GM12878 (cell line): ENCODE measurements around the gene FREM3. TPM values are rescaled to one million over a fixed set of nuclear protein-coding genes. Genes with fewer than 3 reads are reported as not detected.

Experiments
- ATAC-seq: fragments of 200-7000 bp; cut with Tn5 transposase; 3 replicates; pipeline ENCODE4 v1.9.1; 2020; ENCODE audit warnings: mild to moderate bottlenecking, moderate library complexity
- BruUV-seq: library from RNA; stranded (reverse); fragments of 400-500 nt; replicated peaks from 2 replicates; lab custom pipeline; 2021; lab: Mats Ljungman, UMichigan
- CTCF ChIA-PET: fragments of 300-600 bp; sonication (Branson Sonifier 250); formaldehyde crosslinking; extraction: SDS; loops from one replicate; lab custom pipeline; 2021; ENCODE audit warnings: inconsistent platforms; lab: Yijun Ruan, JAX
- POLR2A ChIA-PET: fragments of 350-600 bp; formaldehyde crosslinking; extraction: SDS; loops from one replicate; lab custom pipeline; 2021; ENCODE audit warnings: inconsistent platforms; lab: Charles Lee
- RAD21 ChIA-PET: fragments of 300-600 bp; sonication (Branson Sonifier 250); formaldehyde crosslinking; loops from one replicate; lab custom pipeline; 2023; ENCODE audit warnings: antibody characterized with exemption; ENCODE audit not compliant: unreplicated experiment; lab: Charles Lee
- SMC1A ChIA-PET: fragments of 300-600 bp; sonication (Branson Sonifier 250); formaldehyde crosslinking; loops from one replicate; lab custom pipeline; 2023; ENCODE audit not compliant: unreplicated experiment, uncharacterized antibody; lab: Charles Lee
- DNase-seq: peaks from one replicate; pipeline ENCODE4 v3.0.0-alpha.2; 2011; ENCODE audit warnings: low read depth, low spot score
- FAIRE-seq: peaks from 3 replicates; lab custom pipeline; 2011; peaks lifted over from hg19 to GRCh38; lab: Jason Lieb, UNC
- H2AFZ ChIP-seq: 2 replicates; pipeline ENCODE4 v1.6.0; 2011; ENCODE audit warnings: low read depth, low read length, control low read depth; ENCODE audit not compliant: control insufficient read depth
- H3K27ac ChIP-seq: 2 replicates; pipeline ENCODE4 v1.5.1; 2011; ENCODE audit warnings: control low read depth; ENCODE audit not compliant: control insufficient read depth, insufficient read depth
- H3K27me3 ChIP-seq, 2 experiments: replicated peaks in 1 of 2; 2 replicates each; pipeline versions ENCODE4 v1.6.0 to v1.6.1; 2011; ENCODE audit warnings: low read length in 1 of 2; ENCODE audit not compliant: control insufficient read depth in 2 of 2, insufficient read depth in 2 of 2
- H3K36me3 ChIP-seq, 2 experiments: 2 replicates each; pipeline ENCODE4 v1.5.1; 2011; ENCODE audit warnings: low read length in 1 of 2; ENCODE audit not compliant: control insufficient read depth in 2 of 2, insufficient read depth in 2 of 2
- H3K4me1 ChIP-seq: 2 replicates; pipeline ENCODE4 v1.6.1; 2011; ENCODE audit warnings: mild to moderate bottlenecking, low read length, moderate library complexity, mixed read lengths; ENCODE audit not compliant: control insufficient read depth, insufficient read depth
- H3K4me2 ChIP-seq: 2 replicates; pipeline ENCODE4 v1.6.0; 2011; ENCODE audit warnings: control low read depth; ENCODE audit not compliant: control insufficient read depth, insufficient read depth
- H3K4me3 ChIP-seq: fragments of 200-600 bp; sonication (generic); 2 replicates; pipeline ENCODE4 v1.5.1; 2016
- H3K79me2 ChIP-seq: 2 replicates; pipeline ENCODE4 v1.6.0; 2011; ENCODE audit warnings: low read length; ENCODE audit not compliant: control insufficient read depth, insufficient read depth
- H3K9ac ChIP-seq: 2 replicates; pipeline ENCODE4 v1.8.0; 2011; ENCODE audit warnings: low read length, control low read depth, mixed read lengths; ENCODE audit not compliant: control insufficient read depth, insufficient read depth
- H3K9me3 ChIP-seq: replicated peaks from 3 replicates; pipeline ENCODE4 v1.5.1; 2011; ENCODE audit warnings: mild to moderate bottlenecking, low read length; ENCODE audit not compliant: control insufficient read depth, insufficient read depth
- H4K20me1 ChIP-seq: 2 replicates; pipeline ENCODE4 v1.6.0; 2011; ENCODE audit not compliant: control insufficient read depth, insufficient read depth
- CBX5 ChIP-seq: sonication (generic); IDR thresholded peaks from 2 replicates; pipeline ENCODE4 v1.6.1; 2016; ENCODE audit warnings: low read depth, moderate library complexity, mild to moderate bottlenecking, inconsistent platforms
- CREB1 ChIP-seq: IDR thresholded peaks from 2 replicates; pipeline ENCODE4 v1.6.1; 2012; ENCODE audit warnings: low read depth, mild to moderate bottlenecking, inconsistent platforms
- E2F4 ChIP-seq: IDR thresholded peaks from 2 replicates; pipeline ENCODE4 v1.6.1; 2012; ENCODE audit warnings: low read depth, low read length, improper control_type of control experiment
- EP300 ChIP-seq, 2 experiments: fragments of 150-350 bp in 1 of 2; IDR thresholded peaks; 2 replicates each; pipeline ENCODE4 v1.6.1; 2011 to 2012; ENCODE audit warnings: low read depth in 2 of 2, low read length in 2 of 2, borderline replicate concordance in 1 of 2, improper control_type of control experiment in 1 of 2, inconsistent platforms in 1 of 2; ENCODE audit not compliant: control insufficient read depth in 1 of 2
- GATAD2B ChIP-seq: fragments of 450-650 bp; conservative IDR thresholded peaks from 2 replicates; pipeline ENCODE4 v1.6.1; 2017; ENCODE audit warnings: low read depth, mild to moderate bottlenecking, moderate library complexity
- MAX ChIP-seq: IDR thresholded peaks from 2 replicates; pipeline ENCODE4 v1.6.1; 2012; ENCODE audit warnings: low read depth, low read length, improper control_type of control experiment
- MXI1 ChIP-seq: fragments of 150-350 bp; IDR thresholded peaks from 2 replicates; pipeline ENCODE4 v1.6.1; 2011; ENCODE audit warnings: low read depth, mild to moderate bottlenecking, inconsistent platforms, low read length, improper control_type of control experiment
- PML ChIP-seq: IDR thresholded peaks from 2 replicates; pipeline ENCODE4 v1.6.1; 2012; ENCODE audit warnings: low read length, inconsistent platforms
- SMC3 ChIP-seq: IDR thresholded peaks from 2 replicates; pipeline ENCODE4 v1.6.1; 2011; ENCODE audit warnings: low read length, improper control_type of control experiment, borderline replicate concordance
- SRF ChIP-seq, 2 experiments: IDR thresholded peaks; 2 replicates each; pipeline ENCODE4 v1.6.1; 2011; ENCODE audit warnings: low read depth in 2 of 2, low read length in 2 of 2, mild to moderate bottlenecking in 1 of 2, moderate library complexity in 1 of 2
- USF1 ChIP-seq: IDR thresholded peaks from 2 replicates; pipeline ENCODE4 v1.6.1; 2011; ENCODE audit warnings: borderline replicate concordance, low read depth, mild to moderate bottlenecking, moderate library complexity, mixed read lengths, low read length; ENCODE audit not compliant: insufficient read depth; ENCODE audit errors: extremely low read length
- WRNIP1 ChIP-seq: IDR thresholded peaks from 2 replicates; pipeline ENCODE4 v1.6.1; 2011; ENCODE audit warnings: low read depth, low read length, improper control_type of control experiment, borderline replicate concordance
- YY1 ChIP-seq: IDR thresholded peaks from 2 replicates; pipeline ENCODE4 v1.6.1; 2011; ENCODE audit warnings: low read depth, mild to moderate bottlenecking, low read length
- ZNF274 ChIP-seq: IDR thresholded peaks from one replicate; pipeline ENCODE4 v1.8.0; 2011; ENCODE audit not compliant: insufficient read length, insufficient read depth
- in situ Hi-C: fragments of 300-500 bp; cut with MboI; formaldehyde crosslinking; loops from 9 replicates; pipeline ENCODE4 v1.14.3; 2018; ENCODE audit warnings: mixed read lengths
- intact Hi-C: fragments of 100-400 bp; cut with micrococcal nuclease; formaldehyde crosslinking; loops from one replicate; pipeline ENCODE4 v1.14.2; 2022; ENCODE audit not compliant: unreplicated experiment
- polyA plus RNA-seq, 11 experiments: library from polyadenylated mRNA; depleted of rRNA in 4 of 11; unstranded in 6 of 11; stranded (reverse) in 5 of 11; fragments of >200 nt; fragmentation: Nextera tagmentation in 4 of 11; fragmentation: Illumina TruSeq in 1 of 11; extraction: Ambion mirVana in 4 of 11; extraction: Trizol in 1 of 11; gene quantifications; 1 replicate in 1 of 11; 2 replicates in 10 of 11; pipeline versions ENCODE4 v1.2.1 to v1.2.3, GENCODE V29; 2011 to 2016; ENCODE audit warnings: inconsistent platforms in 2 of 11, missing spikeins in 2 of 11, low read depth in 1 of 11
- total RNA-seq, 4 experiments: library from RNA; depleted of rRNA in 3 of 4; stranded (reverse); fragments of >200 nt in 3 of 4; fragmentation: Illumina TruSeq in 1 of 4; extraction: Trizol in 1 of 4; gene quantifications; 2 replicates each; pipeline versions ENCODE4 v1.2.1 to v1.2.3, GENCODE V29; 2013 to 2021
- TF ChIP-seq, protein P1 (sequence below): fragments of 450-650 bp; IDR thresholded peaks from 2 replicates; pipeline ENCODE4 v1.6.1; 2018; ENCODE audit warnings: borderline replicate concordance, mild to moderate bottlenecking; ENCODE audit not compliant: partially characterized antibody

Gene FREM3
- total and polyA plus RNA-seq, 10 of the 15 experiments (the other 5 are each of a cell fraction or from before 2014, with no cell fraction given) = not detected

DNA sequence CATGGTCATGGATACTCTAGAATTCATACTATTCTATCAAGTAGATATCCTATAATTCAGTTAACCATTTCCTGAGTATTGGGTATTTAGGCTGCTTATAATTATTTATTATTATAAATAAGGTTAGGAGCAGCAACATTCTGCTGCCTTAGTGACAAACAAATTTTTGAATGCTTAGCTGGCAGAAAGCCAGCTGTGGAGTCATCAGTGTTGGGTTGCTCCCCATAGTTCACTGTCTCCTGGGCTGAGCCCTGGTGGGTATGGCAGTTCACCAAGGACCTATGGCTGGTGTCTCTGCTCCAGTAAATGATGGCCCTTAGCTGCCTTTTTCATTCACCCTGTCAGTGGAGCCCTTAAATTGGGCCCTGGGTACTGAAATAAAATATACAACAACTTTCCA is 125.1 kb downstream of the FREM3 start:
- Histone ChIP-seq H3K9me3 (no peaks in the 10 kb centered on the region), H3K79me2 (no peaks in the 10 kb centered on the region), H3K36me3 (no peaks in the 10 kb centered on the region), H3K27me3 (no peaks in the 10 kb centered on the region), H3K27ac (no peak overlapping the region), H3K4me1 (no peaks in the 10 kb centered on the region), H3K4me3 (no peak overlapping the region)
- FAIRE-seq = no peak
- intact Hi-C loops = no loop called here
- POLR2A ChIA-PET = no interaction called here
- TF ChIP-seq WRNIP1 (no peak), YY1 (no peak), SRF (IDR thresholded peaks at IDR 0.05; ENCODE audit: low read depth in 2 of 2, low read length in 2 of 2) (no peak), PML (no peak), USF1 (no peak), MAX (no peak), ZNF274 (no peak), CREB1 (no peak), MXI1 (no peak), SMC3 (no peak), E2F4 (no peak), CBX5 (no peak), GATAD2B (no peak), EP300 (IDR thresholded peaks at IDR 0.05; ENCODE audit: borderline replicate concordance in 1 of 2, control insufficient read depth in 1 of 2, low read depth in 2 of 2, low read length in 2 of 2) (no peak)
- TF ChIP-seq, protein P1, sequence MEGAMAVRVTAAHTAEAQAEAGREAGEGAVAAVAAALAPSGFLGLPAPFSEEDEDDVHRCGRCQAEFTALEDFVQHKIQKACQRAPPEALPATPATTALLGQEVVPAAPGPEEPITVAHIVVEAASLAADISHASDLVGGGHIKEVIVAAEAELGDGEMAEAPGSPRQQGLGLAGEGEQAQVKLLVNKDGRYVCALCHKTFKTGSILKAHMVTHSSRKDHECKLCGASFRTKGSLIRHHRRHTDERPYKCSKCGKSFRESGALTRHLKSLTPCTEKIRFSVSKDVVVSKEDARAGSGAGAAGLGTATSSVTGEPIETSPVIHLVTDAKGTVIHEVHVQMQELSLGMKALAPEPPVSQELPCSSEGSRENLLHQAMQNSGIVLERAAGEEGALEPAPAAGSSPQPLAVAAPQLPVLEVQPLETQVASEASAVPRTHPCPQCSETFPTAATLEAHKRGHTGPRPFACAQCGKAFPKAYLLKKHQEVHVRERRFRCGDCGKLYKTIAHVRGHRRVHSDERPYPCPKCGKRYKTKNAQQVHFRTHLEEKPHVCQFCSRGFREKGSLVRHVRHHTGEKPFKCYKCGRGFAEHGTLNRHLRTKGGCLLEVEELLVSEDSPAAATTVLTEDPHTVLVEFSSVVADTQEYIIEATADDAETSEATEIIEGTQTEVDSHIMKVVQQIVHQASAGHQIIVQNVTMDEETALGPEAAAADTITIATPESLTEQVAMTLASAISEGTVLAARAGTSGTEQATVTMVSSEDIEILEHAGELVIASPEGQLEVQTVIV = no peak
- TF ChIP-seq, all 136 proteins: peak for 0
- CTCF ChIA-PET = no interaction called here
- in situ Hi-C loops = no loop called here
- SMC1A ChIA-PET = no interaction called here
- Histone ChIP-seq H4K20me1 (no peaks in the 10 kb centered on the region), H3K9ac (no peak overlapping the region), H3K4me2 (no peak overlapping the region), H2AFZ (no peak overlapping the region)
- ATAC-seq (no peak), DNase-seq (no peak)
- RAD21 ChIA-PET = no interaction called here
- BruUV-seq = no TSS peak
